GM18907 (cell line): Measurements from ENCODE around the gene TTYH1.

ENCODE experiments used
- ATAC-seq: cut with Tn5 transposase; IDR thresholded peaks from one replicate; pipeline ENCODE4 v1.9.1; 2021; ENCODE audit warnings: mild to moderate bottlenecking, moderate library complexity; ENCODE audit not compliant: unreplicated experiment

Gene TTYH1

DNA sequence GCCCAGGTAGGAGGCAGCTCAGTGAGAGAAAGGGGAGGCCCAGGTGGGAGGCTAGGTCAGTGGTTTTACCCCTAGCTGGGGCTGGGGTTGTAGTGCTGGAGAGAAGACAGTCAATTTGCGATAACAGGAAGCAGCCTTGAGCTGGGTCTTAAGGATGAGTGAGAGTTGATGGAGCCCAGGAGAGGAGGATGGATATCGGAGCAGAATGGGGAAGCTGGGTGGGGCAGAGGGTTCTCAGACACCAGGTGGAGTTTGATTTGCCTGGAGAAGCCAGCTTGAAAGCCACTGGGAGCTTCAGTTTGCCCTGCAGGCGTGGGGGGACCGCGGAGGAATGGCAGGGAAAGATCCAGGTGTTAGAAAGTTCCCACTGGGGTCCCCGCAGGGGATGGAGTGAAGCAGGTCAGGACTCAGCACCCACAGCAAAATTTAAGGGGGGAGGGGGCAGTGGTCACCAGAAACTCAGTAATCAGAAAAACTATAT is 58.7 kb downstream of the TTYH1 start:
- ATAC-seq, result no peak

DNA sequence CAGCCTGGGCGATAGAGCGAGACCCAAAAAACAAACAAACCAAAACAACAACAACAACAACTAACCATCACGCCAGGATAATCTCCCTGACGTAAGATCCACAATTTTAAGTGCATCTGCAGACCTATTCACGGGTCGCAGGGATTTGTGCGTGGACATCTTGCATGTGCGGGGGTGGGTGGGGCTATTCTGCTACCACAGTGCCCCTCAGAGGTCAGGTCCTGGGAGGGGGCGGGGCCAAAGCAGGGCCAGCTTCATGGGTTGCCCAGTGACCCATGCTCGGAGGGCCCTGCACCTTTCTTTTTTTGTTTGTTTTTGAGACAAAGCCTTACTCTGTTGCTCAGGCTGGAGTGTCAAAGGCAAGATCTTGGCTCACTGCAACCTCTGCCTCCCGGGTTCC is 60.4 kb downstream of the TTYH1 start:
- no peak for ATAC-seq

DNA sequence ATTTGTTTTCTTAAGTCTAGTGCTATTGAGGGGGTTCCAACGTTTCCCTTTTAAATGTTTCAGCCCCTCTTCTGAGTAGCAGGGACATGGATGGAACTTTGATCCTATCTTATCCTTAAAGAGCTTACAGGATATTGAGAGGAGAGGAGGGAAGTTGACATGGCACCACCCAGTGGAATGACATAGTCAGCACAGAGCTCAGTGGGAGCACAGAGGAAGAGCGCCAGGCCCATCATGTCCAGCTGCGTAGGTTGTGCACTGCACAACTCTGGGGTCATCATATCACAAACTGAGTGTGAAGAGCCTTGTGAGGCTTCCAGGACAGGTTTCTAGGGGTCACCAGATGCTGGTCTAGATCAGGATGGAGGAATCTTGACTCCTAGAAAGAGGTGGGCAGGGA is 62.4 kb downstream of the TTYH1 start:
- ATAC-seq, result no peak

DNA sequence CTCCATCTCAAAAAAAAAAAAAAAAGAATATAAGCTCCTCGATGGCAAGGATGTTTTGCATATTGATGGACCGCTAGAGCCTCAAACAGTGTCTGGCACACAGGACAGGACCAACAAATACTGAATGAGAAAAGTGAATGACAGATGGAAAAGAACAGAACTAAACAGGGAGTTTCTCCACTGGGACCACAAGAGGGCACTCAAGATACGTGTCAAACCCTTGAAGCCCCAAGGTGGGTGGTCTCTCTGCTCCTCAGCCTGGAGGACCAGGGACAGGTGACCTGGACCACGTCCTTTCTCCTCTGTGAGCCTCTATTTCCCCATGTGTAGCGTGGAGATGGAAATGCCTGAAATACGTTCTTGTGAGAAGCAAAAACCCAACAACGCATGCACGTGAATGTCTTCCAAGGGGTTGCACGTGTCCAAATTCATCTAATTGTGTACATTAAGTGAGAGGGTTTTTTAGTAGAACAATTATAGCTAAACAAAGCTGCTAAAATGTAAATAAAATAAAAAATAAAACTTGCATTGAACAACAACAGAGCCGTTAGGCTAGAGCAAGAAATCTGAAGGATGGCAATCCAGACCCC is 63.5 kb downstream of the TTYH1 start:
- no peak for ATAC-seq

DNA sequence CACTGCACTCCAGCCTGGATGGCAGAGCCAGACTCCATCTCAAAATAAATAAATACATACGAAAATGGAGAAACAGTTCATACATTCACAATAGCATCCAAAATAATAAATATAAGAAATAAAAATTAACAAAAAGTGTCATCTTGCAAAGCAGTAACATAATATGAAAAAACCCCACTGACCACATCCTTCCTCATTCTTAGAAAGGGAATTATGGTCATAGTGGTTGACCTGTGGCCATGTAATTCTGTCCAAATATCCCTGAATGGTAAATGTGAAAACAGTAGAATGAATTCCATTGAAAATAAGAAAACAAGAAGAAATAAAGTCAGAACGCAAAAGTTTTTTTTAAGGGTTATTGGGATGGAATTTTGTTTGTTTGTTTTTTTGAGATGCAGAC is 64.8 kb downstream of the TTYH1 start:
- ATAC-seq, result no peak

DNA sequence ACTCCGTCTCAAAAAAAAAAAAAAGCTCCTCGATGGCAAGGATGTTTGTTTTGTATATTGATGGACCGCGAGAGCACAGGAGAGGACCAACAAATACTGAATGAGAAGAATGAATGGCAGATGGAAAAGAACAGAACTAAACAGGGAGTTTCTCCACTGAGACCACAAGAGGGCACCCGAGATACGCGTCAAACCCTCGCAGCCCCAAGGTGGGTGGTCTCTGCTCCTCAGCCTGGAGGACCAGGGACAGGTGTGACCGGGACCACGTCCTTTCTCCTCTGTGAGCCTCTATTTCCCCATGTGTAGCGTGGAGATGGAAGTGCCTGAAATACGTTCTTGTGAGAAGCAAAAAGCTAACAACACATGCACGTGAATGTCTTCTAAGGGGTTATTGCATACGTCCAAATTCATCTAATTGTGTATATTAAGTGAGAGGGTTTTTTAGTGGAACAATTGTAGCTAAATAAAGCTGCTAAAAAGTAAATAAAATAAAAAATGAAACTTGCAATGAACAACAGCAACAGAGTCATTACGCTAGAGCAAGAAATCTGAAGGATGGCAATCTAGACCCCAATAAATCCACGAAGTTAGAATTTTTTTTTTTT is 66.2 kb downstream of the TTYH1 start:
- no peak for ATAC-seq

DNA sequence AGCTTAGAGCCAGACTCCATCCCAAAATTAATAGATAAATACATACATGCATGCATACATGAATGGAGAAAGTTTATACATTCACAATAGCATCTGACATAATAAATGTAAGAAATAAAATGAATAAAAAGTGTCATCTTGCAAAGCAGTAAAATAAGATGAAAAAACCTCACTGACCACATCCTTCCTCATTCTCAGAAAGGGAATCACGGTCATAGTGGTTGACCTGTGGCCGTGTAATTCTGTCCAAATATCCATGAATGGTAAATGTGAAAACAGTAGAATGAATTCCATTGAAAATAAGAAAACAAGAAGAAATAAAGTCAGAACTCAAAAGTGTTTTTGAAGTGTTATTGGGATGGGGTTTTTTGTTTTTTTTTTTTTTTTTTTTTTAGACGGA is 67.6 kb downstream of the TTYH1 start:
- no peak for ATAC-seq

DNA sequence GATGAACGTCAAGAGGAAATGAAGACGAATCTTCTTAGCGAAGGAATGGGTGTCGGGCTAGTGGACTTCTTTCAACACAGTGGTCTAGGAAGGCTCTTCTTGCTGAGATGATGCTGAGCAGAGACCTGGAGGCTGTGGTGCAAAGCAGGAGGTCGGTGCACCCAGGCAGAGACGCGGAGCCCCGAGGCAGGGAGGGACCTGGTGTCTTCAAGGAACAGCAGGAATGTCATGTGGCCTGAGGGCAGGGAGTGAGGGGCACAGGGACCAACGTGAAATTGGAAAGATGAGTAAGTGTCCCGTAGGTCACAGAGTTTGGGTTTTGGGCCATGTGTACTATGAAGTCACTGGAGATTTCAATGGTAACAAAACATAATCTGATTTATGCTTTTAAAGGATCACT is 69.2 kb downstream of the TTYH1 start:
- no peak for ATAC-seq

DNA sequence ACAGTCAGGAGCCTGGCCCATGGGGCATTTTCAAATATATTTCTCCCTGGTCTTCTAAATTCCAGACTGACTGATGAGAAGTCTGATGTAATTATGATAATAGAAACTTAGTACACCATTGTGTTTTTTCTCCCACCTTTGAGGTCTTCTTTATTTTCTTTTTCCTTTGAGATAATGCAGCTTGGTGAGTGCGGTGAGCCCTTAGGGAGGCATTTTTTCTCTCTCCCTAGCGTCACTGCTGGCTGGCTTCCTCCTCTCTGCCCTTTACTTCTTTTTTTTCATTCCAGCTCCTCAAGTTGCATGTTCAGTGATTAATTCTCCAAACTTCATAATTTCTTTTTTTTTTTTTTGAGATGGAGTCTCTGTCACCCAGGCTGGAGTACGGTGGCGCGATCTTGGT is 70.6 kb downstream of the TTYH1 start:
- no peak for ATAC-seq
